ENCODE results near the gene ETNK1.

Gene ETNK1

DNA sequence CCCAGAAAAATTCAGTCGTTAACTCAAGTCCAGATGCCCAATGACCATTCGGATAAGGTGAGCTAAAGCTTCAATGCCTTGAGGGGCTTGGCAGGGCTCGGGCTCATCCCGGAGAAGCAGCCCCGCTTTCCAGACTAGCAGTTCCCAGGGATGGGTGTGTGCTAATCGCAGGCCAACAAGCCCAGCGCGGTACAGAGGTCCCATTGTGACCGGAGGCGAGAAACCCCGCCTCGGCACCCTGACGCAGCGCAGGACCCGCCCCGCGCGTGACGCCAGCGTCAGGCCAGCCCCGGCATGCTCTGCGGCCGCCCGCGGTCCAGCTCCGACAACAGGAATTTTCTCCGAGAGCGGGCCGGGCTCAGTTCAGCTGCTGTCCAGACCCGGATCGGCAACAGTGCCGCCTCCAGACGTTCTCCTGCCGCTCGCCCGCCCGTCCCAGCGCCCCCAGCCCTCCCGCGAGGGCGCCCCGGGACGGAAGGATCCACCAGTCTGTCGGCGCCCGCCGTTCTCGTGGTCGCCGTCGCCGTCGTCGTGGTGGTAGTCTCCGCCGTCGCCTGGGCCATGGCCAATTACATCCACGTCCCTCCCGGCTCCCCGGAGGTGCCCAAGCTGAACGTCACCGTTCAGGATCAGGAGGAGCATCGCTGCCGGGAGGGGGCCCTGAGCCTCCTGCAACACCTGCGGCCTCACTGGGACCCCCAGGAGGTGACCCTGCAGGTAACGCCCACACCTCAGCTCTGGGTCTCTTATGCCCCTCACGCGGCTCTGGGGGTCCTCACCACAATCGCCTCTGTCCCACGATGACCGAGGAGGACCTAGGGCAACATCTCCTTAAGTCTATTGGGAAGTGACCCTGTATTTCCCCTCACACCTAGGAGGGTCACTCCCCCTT is at the start of gene ETNK1:
Gene ETNK1, plus strand, starts transcription at position 302 of the 892 bp plus-strand sequence. Its CDS starts 260 bp downstream, at position 562.
- peak; percentile 92 for DNase-seq
- Histone ChIP-seq H3K36me3 (peaks cover under 1% of the 10 kb centered on the region; the same call in 1 of the 2 replicates), H3K9me3 (ENCODE audit: severe bottlenecking) (no peaks in the 10 kb centered on the region), H3K4me3 (ENCODE audit: low read depth, low read length) (peak within 1 kb of the TSS; percentile 68), H3K27me3 (ENCODE audit: insufficient read depth, low read depth, severe bottlenecking) (no peaks in the 10 kb centered on the region), H3K27ac (peak within 1 kb of the TSS; percentile 97)
- TF ChIP-seq, protein P1, sequence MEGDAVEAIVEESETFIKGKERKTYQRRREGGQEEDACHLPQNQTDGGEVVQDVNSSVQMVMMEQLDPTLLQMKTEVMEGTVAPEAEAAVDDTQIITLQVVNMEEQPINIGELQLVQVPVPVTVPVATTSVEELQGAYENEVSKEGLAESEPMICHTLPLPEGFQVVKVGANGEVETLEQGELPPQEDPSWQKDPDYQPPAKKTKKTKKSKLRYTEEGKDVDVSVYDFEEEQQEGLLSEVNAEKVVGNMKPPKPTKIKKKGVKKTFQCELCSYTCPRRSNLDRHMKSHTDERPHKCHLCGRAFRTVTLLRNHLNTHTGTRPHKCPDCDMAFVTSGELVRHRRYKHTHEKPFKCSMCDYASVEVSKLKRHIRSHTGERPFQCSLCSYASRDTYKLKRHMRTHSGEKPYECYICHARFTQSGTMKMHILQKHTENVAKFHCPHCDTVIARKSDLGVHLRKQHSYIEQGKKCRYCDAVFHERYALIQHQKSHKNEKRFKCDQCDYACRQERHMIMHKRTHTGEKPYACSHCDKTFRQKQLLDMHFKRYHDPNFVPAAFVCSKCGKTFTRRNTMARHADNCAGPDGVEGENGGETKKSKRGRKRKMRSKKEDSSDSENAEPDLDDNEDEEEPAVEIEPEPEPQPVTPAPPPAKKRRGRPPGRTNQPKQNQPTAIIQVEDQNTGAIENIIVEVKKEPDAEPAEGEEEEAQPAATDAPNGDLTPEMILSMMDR (IDR thresholded peaks at IDR 0.05; ENCODE audit: low read depth, low read length): no peak

DNA sequence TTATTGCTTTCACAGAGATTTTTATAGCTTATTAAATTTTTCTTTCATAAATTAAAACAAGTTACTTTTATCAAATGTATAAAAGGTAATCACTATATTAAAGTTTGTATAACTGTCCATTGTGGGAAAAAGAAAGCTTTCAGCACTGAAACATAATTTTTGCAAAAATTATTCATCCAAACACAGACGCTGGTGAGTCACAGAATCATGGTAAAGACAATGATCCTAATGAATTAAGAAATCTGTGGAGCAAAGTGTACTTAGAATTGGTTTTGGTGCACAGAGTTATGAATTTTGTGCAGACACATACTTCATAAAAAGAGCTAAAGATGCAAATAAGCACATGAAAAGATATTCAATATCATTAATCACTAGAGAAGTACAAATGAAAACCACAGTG is 48.9 kb upstream of the ETNK1 start:
- no peak for DNase-seq

DNA sequence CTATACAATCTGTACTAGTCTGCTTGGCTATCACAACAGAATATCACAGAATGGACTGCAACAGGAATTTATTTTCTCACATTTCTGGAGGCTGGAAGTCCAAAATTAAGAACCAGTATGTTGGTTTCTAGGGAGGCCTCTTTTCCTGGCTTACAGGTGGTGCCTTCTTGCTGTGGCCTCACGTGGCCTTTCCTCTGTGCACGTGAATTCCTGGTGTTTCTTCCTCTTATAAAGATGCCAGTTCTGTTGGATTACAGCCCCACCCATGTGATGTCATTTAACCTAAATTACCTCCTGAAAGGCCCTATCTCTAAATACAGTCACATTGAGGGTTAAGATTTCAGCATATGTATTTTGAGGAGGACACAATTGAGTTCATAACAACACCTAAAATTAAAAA is 48.5 kb upstream of the ETNK1 start:
- Histone ChIP-seq H3K9me3 (ENCODE audit: severe bottlenecking) (no peaks in the 10 kb centered on the region), H3K4me3 (ENCODE audit: low read depth, low read length) (no peak overlapping the region), H3K27ac (no peak overlapping the region), H3K27me3 (ENCODE audit: insufficient read depth, low read depth, severe bottlenecking) (no peaks in the 10 kb centered on the region), H3K36me3 (no peaks in the 10 kb centered on the region)
- TF ChIP-seq, protein P1 (IDR thresholded peaks at IDR 0.05; ENCODE audit: low read depth, low read length): no peak
- DNase-seq: no peak

More for the DNA sequence above, 48.9 kb upstream of the ETNK1 start:
- Histone ChIP-seq H3K36me3 (no peaks in the 10 kb centered on the region), H3K27ac (no peak overlapping the region), H3K9me3 (ENCODE audit: severe bottlenecking) (no peaks in the 10 kb centered on the region), H3K27me3 (ENCODE audit: insufficient read depth, low read depth, severe bottlenecking) (no peaks in the 10 kb centered on the region), H3K4me3 (ENCODE audit: low read depth, low read length) (no peak overlapping the region)
- TF ChIP-seq, protein P1 (IDR thresholded peaks at IDR 0.05; ENCODE audit: low read depth, low read length): no peak

GRCh38 chr12:22577667-22578066 is 47.3 kb upstream of the ETNK1 start:
- Histone ChIP-seq H3K9me3 (ENCODE audit: severe bottlenecking) (no peaks in the 10 kb centered on the region), H3K27me3 (ENCODE audit: insufficient read depth, low read depth, severe bottlenecking) (no peaks in the 10 kb centered on the region), H3K36me3 (no peaks in the 10 kb centered on the region), H3K4me3 (ENCODE audit: low read depth, low read length) (no peak overlapping the region), H3K27ac (no peak overlapping the region)
- no peak for DNase-seq
- TF ChIP-seq, protein P1 (IDR thresholded peaks at IDR 0.05; ENCODE audit: low read depth, low read length): no peak

DNA sequence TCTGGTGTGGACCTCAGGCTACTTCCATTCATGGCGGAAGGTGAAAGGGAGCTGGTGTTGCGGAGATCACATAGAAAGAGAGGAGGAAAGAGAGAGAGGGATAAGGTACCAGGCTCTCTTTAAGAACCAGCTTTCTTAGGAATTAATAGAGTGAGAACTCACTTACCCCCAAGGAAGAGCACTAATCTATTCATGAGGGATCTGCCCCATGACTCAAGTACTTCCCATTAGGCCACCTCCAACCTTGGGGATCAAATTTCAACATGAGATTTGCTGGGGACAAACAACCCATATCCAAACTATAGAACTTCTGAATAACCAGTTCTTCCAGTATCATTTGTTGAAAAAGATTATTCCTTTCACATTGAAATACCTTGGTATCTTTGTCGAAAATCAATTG is 46.6 kb upstream of the ETNK1 start:
- no peak overlapping the region for H3K27ac ChIP-seq
- H3K27me3 ChIP-seq (ENCODE audit: insufficient read depth, low read depth, severe bottlenecking): no peaks in the 10 kb centered on the region
- DNase-seq: no peak
- no peaks in the 10 kb centered on the region for H3K9me3 ChIP-seq (ENCODE audit: severe bottlenecking)
- TF ChIP-seq, protein P1 (IDR thresholded peaks at IDR 0.05; ENCODE audit: low read depth, low read length): no peak
- H3K36me3 ChIP-seq: no peaks in the 10 kb centered on the region
- no peak overlapping the region for H3K4me3 ChIP-seq (ENCODE audit: low read depth, low read length)
